Activated effector memory CD4-positive, alpha-beta T cell treated with anti-CD3 and anti-CD28 coated beads, Interleukin-2, amount 50 U/mL, for 16 hours (primary cell): ENCODE data around the gene ABCD2.
"Not testable (repeated sequence)": the region's sequence is repeated elsewhere in the genome, so short reads cannot be mapped to it uniquely, and the experiment has no call there.

Experiments used
- DNase-seq: peaks from one replicate; pipeline ENCODE4 v3.0.0-alpha.2; 2020

Gene ABCD2

DNA sequence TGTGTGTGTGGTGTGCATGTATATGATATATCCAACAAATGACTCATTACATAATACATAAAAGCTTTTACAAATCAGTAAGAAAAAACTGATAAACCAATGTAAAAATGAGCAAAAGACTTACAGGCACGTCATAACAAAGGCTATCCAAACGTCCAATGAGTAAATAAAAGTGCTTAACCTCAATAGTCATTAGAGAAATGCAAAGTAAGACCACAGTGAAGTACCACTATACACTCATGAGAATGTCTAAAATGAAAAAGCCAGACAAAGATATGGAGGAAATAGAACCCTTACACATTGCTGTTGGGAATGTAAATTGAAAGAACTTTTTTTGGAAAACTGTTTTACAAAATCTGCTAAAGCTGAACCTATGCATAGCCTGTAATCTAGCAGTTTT is 7.8 kb downstream of the ABCD2 start:
- DNase-seq: no peak

DNA sequence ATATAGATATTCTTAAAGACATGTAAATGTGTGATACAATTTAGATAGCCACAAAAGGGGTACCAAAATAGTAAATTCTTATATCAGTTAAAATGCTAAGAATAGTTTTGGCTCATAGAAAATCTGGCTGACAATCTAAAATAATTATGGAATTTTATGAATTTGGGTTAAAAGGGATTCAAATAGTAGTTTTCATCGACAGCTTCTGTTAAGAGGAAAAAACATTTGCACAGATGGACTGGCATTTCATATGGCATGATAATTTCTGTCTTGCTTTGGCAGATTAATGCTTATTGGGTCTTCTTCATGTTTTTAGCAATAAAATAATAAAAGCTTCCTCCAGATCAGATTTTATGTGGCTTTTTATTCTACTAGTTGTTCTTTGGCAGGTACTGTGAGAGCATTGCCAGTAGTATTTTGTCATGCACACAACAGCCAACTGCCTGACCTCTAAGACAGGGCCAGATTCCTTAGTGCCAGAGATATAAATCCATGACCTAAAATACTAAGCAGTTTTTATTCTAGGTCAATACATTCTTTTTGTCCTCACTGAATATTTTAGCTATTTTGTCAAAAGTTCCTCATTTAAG is 9.1 kb downstream of the ABCD2 start:
- DNase-seq: no peak

GRCh38 chr12:39606712-39607423 is 12.7 kb downstream of the ABCD2 start:
- no peak for DNase-seq

GRCh38 chr12:39605996-39606395 is 13.6 kb downstream of the ABCD2 start:
- DNase-seq: no peak

GRCh38 chr12:39605501-39605900 is 14.1 kb downstream of the ABCD2 start:
- DNase-seq: no peak

DNA sequence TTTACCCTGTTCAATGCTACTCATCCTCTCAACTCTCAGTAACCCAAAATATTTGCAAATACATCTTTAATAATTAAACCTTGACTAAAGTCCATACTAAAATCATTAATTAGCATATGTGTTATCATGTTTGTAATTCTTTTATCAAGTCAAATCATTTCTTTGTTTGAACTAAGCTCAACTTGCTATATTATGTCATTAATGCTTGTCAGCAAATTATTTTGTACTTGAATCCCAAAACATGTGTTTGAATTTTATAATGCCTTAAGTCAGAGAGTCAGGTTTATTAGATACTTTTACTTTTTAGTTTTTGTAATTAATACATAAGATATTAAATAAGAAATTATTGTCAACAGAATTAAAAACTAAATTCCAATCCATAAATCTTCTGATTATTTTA is 16.5 kb downstream of the ABCD2 start:
- no peak for DNase-seq

DNA sequence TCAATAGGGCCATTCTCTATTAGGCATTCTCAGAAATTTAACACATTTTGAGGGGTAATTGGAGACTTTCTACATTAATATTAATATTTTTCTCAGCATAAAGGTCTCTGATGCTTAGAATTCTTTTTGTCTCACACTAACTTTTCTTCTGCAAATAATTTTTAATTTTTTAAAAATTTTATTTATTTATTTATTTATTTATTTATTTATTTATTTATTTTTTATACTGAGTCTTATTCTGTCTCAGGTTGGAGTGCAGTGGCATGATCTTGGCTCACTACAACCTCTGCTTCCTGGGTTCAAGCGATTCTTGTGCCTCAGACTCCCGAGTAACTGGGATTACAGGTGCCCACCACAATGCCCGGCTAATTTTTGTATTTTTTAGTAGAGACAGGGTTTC is 17.7 kb downstream of the ABCD2 start:
- not testable (repeated sequence) for DNase-seq

GRCh38 chr12:39595928-39596327 is 23.7 kb downstream of the ABCD2 start:
- DNase-seq: no peak

GRCh38 chr12:39592295-39592694 is 27.3 kb downstream of the ABCD2 start:
- no peak for DNase-seq

- DNase-seq: no peak
These were observed 31.3 kb downstream of the ABCD2 start for GRCh38 chr12:39588348-39588747.

GRCh38 chr12:39587225-39587624 is 32.4 kb downstream of the ABCD2 start:
- no peak for DNase-seq

DNA sequence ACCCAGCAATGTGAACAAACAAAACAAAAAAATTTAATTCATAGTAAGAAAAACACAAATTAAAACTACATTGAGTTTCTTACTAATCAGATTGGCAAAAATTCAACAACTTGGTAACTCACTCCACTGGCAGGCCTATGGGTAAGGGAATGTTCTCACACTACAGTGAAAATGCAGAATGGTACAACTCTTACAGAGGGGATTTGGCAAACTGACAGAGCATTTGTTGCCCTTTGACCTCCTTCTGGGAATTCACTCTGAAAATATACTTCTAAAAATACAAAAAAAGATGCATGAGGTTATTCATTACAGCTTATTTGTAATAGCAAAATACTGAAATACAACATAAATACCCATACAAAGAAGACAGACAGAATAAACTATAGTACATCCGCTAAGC is 32.8 kb downstream of the ABCD2 start:
- no peak for DNase-seq

DNA sequence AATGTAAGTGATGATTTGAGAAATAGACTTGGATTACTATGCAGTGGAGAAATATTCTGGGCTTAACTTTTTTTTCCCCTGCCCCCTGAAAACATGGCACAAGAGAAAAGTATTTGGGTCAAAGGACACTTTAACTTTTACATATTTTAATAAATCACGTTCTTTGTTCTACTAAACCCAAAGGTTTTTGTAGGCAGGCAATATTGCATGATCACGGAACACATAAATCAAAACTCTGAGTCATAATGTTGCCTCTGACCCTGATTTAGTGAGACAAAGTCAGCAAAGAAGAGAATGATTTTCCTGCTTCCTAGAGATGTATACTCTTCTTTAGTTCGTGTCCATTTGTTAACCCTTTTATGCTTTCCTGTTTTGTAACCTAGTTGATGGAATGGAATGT is 38.0 kb downstream of the ABCD2 start:
- DNase-seq: no peak

DNA sequence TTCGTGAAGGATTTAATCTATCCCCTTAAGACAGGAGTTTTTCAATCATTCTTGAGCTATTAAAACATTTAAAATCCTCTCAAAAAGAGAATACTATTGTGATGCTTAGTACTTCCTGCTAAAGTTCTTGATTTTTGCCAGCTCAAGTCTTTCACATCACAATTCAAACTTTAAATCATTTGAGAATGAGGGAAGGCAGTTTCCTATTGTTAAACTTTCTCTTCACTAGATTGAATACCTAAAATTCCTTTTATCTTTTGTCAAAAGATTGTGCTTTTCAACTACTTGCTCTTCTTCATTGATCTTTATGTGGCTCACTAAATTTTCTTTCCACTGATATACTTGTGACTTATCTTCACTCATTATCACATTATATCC is 44.1 kb downstream of the ABCD2 start:
- no peak for DNase-seq

DNA sequence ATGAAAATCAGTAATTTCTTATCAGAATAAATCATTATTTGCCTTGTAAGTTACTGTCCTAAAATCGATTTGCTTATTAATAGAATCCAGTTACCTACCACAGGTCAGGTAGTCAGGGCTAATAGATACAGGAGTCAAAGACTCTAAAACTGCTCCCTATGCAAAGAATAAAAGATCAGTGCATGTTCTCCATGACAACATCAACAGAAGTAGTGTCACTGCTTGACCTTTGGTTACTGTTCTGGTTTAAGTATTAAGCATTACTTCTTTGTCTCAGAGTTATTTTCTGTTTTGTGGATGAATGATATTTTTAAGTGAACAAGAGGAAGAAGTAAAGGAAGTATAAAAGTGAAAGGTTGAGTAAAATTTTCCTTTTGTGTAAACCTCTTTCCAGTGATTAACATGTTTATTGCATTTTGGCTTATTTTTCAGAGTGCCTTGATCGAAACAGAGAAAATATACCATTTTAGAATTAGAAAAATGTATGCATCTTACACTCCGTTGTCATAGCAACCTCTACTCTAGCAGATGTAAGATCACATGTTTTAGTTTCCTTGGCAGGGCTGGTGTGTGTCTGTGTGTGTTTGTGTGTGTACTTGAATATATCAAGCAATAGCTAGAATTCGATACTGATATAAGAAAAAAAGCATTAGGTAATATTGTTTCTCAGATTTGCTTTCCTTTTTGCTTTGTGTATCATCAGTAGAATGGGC is 44.7 kb downstream of the ABCD2 start:
- no peak for DNase-seq

DNA sequence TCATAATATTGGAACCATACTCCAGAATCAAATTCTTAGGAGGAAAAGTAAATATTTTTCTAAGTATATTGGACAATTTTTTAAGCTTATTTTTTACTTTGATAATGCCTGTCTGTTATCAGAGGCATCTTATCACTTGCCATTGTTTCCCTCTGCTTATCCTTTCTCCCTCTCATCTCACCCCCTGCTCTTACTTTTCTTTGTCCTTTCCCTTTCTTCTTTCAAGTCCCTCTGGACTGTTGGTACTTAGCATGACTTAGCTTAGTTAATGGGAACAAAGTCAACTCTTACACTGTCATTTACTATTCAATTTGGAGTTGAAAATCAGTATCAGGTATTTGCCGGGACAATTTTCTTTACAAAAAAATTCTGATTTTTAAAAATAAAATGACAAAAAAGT is 45.2 kb downstream of the ABCD2 start:
- no peak for DNase-seq

GRCh38 chr12:39573971-39574370 is 45.6 kb downstream of the ABCD2 start:
- no peak for DNase-seq

- no peak for DNase-seq
These were observed 47.1 kb downstream of the ABCD2 start for GRCh38 chr12:39572551-39572950.

GRCh38 chr12:39571351-39571750 is 48.3 kb downstream of the ABCD2 start:
- no peak for DNase-seq

DNA sequence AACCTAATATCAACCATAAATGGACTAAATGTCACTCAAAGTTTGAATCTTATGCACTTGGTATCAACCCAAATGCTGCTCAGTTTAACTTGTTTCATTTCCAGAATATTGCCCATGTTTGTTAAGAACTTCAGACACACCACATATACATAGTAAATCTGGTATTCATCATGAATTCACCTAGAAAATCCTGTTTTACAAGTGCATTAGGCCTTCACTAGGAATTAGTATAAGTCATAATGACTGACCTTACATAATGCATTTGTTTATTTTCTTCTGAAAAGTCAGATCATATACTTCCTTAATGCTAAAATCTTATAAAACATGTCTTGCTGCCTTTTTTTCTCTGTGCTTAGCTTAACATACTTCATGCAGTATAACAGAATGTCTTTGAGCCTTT is 66.1 kb downstream of the ABCD2 start:
- no peak for DNase-seq

DNA sequence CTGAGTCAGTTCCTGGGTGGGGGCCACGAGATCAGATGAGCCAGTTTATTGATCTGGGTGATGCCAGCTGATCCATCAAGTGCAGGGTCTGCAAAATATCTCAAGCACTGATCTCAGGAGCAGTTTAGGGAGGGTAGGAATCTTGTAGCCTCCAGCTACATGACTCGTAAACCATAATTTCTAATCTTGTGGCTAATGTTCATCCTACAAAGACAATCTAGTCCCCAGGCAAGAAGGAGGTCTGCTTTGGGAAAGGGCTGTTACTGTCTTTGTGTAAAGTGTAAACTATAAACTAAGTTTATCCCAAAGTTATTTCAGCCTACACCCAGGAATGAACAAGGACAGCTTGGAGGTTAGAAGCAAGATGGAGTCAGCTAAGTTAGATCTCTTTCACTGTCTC is 75.4 kb downstream of the ABCD2 start:
- DNase-seq: not testable (repeated sequence)

GRCh38 chr12:39541471-39541870 is 78.1 kb downstream of the ABCD2 start:
- DNase-seq: no peak

DNA sequence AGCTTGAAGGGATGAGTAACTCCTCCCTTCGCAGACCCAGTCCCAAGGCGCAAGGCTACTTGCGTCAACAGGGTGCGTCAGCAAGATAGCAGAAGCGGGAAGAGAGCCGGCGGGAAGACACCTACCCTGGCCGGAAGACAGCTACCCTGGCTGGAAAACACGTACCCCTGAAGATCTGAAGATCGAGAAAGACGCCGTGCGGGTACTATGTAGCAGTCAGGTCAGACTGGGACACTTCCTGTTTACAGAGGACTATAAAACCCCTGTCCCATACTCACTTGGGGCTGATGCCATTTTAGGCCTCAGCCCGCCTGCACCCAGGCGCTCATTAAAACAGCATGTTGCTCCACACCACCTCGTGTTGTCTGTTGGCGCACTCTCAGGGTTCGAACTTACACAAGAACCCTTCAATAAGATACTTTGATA is 80.9 kb downstream of the ABCD2 start:
- DNase-seq: no peak

DNA sequence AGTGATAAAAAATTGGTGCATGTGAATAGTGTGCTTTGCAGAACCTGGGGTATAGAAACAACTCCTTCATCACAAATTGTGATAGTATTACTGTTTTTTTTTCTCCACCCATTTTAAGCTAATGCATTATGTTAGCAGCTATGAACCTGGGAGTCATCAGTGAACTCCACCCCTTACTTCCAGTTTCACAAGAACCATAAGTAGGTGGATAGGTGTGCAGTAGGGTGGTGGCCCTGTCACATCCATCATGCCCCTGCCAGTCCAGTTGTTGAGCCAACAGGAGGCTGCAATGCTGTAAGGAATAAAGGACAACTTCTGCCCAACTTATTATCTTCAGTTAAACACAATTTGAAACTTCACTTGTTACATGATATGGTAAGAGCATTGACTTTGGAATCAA is 85.7 kb downstream of the ABCD2 start:
- DNase-seq: no peak
